Smooth muscle cell (in vitro differentiated cells): ENCODE data around the gene CCDC30. TPM values are rescaled to one million over a fixed set of nuclear protein-coding genes. Genes with fewer than 3 reads are reported as not detected.

Source experiments
- DNase-seq: peaks from one replicate; lab custom pipeline; 2025; ENCODE audit not compliant: unreplicated experiment; lab: John Stamatoyannopoulos, UW
- H2AFZ ChIP-seq: fragments of 200-600 bp; sonication (generic); 2 replicates; pipeline ENCODE4 v1.6.0; 2016; ENCODE audit warnings: antibody characterized with exemption, low read depth, mild to moderate bottlenecking
- H3F3A ChIP-seq: fragments of 200-600 bp; sonication (generic); 2 replicates; pipeline ENCODE4 v1.6.0; 2017; ENCODE audit warnings: antibody characterized with exemption, low read depth
- H3K27ac ChIP-seq: fragments of 200-600 bp; sonication (generic); 2 replicates; pipeline ENCODE4 v1.5.1; 2016; ENCODE audit warnings: low read depth, mild to moderate bottlenecking
- H3K27me3 ChIP-seq: fragments of 200-600 bp; sonication (generic); 2 replicates; pipeline ENCODE4 v1.6.1; 2016; ENCODE audit warnings: low read depth, mild to moderate bottlenecking
- H3K36me3 ChIP-seq: fragments of 200-600 bp; sonication (generic); 2 replicates; pipeline ENCODE4 v1.5.1; 2016; ENCODE audit warnings: low read depth
- H3K4me1 ChIP-seq: fragments of 200-600 bp; sonication (generic); 2 replicates; pipeline ENCODE4 v1.5.1; 2016; ENCODE audit warnings: low read depth
- H3K4me2 ChIP-seq: fragments of 200-600 bp; sonication (generic); 2 replicates; pipeline ENCODE4 v1.6.0; 2016; ENCODE audit warnings: mild to moderate bottlenecking
- H3K4me3 ChIP-seq: fragments of 200-600 bp; sonication (generic); 2 replicates; pipeline ENCODE4 v1.5.1; 2016; ENCODE audit warnings: mild to moderate bottlenecking
- H3K79me2 ChIP-seq: fragments of 200-600 bp; sonication (generic); 2 replicates; pipeline ENCODE4 v1.6.0; 2016; ENCODE audit warnings: low read depth, mild to moderate bottlenecking
- H3K9ac ChIP-seq: fragments of 200-600 bp; sonication (generic); 2 replicates; pipeline ENCODE4 v1.6.0; 2016; ENCODE audit warnings: low read depth
- H3K9me3 ChIP-seq: fragments of 200-600 bp; sonication (generic); replicated peaks from 2 replicates; pipeline ENCODE4 v1.5.1; 2016; ENCODE audit warnings: low read depth
- H4K20me1 ChIP-seq: fragments of 200-600 bp; sonication (generic); 2 replicates; pipeline ENCODE4 v1.6.0; 2016; ENCODE audit warnings: low read depth
- WGBS: methylation state at CpG from one replicate; pipeline ENCODE4 v1.1.7; 2016; ENCODE audit warnings: low lambda C conversion rate; 5-methylcytosine and 5-hydroxymethylcytosine counted together
- polyA plus RNA-seq: library from polyadenylated mRNA; unstranded; fragments of >200 nt; fragmentation: Nextera tagmentation; extraction: Ambion mirVana; gene quantifications from 2 replicates; pipeline ENCODE4 v1.2.1, GENCODE V29; 2016
- total RNA-seq: library from RNA; depleted of rRNA; stranded (reverse); fragments of >200 nt; gene quantifications from 2 replicates; pipeline ENCODE4 v1.2.3, GENCODE V29; 2014
- TF ChIP-seq, protein P1 (sequence below): fragments of 200-600 bp; sonication (generic); IDR thresholded peaks from 2 replicates; pipeline ENCODE4 v1.5.1; 2017; ENCODE audit warnings: borderline replicate concordance, mild to moderate bottlenecking, antibody characterized with exemption; ENCODE audit not compliant: insufficient read depth, poor library complexity, severe bottlenecking

The CCDC30 gene
- total and polyA plus RNA-seq, 2 experiments from 2014 or later, result 1.2 to 1.6 TPM

DNA sequence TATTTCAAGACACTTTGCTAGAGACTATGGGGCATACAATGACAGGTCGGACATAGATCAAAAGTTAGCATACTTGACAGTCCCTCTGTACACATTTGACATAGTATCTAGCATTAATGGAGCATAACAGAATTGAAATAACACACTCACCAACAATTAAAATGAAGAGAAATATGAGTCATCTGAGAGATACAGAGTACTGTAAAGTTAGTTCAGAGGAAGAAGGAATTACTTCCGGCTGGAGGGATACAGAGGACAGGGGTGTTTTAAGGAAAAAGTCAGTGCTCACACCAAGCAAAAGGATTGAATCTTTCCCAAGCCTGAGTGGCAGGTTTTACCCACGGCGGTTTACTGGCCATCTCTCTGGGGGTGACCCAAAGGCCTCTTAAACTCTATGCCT is 9.7 kb upstream of the CCDC30 start:
- WGBS, result 93% methylated on average over 4 of the region's 4 CpGs
- TF ChIP-seq, protein P1, sequence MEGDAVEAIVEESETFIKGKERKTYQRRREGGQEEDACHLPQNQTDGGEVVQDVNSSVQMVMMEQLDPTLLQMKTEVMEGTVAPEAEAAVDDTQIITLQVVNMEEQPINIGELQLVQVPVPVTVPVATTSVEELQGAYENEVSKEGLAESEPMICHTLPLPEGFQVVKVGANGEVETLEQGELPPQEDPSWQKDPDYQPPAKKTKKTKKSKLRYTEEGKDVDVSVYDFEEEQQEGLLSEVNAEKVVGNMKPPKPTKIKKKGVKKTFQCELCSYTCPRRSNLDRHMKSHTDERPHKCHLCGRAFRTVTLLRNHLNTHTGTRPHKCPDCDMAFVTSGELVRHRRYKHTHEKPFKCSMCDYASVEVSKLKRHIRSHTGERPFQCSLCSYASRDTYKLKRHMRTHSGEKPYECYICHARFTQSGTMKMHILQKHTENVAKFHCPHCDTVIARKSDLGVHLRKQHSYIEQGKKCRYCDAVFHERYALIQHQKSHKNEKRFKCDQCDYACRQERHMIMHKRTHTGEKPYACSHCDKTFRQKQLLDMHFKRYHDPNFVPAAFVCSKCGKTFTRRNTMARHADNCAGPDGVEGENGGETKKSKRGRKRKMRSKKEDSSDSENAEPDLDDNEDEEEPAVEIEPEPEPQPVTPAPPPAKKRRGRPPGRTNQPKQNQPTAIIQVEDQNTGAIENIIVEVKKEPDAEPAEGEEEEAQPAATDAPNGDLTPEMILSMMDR, result no peak
- H3K27me3 ChIP-seq, result no peaks in the 10 kb centered on the region
- no peak for DNase-seq
- no peaks in the 10 kb centered on the region for H3K36me3 ChIP-seq
- H2AFZ ChIP-seq, result no peak overlapping the region
- H3K4me1 ChIP-seq, result peaks cover 6% of the 10 kb centered on the region
- no peak overlapping the region for H3K4me3 ChIP-seq
- H3K9me3 ChIP-seq, result no peaks in the 10 kb centered on the region
- no peak overlapping the region for H3K4me2 ChIP-seq
- no peaks in the 10 kb centered on the region for H3F3A ChIP-seq
- no peak overlapping the region for H3K27ac ChIP-seq
- no peak overlapping the region for H3K9ac ChIP-seq
- no peaks in the 10 kb centered on the region for H3K79me2 ChIP-seq
- no peaks in the 10 kb centered on the region for H4K20me1 ChIP-seq

DNA sequence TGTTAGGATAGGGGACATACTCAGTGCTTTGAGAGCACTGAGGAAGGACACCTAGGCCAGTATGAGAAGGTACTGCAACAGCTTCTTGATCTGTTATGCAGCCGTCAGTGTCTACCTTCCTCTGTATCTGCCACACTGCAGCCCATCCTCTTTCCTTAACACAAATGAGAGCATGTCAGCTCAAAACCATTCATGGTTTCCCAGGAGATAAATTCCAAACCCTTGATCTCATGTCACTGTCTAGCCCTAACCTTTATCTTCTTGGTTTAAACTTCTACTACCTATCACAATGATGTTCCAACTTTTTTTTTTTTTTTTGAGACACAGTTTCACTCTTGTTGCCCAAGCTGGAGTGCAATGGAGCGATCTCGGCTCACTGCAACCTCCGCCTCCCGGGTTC is 8.7 kb upstream of the CCDC30 start:
- TF ChIP-seq, protein P1, result no peak
- H3F3A ChIP-seq, result no peaks in the 10 kb centered on the region
- no peaks in the 10 kb centered on the region for H3K27me3 ChIP-seq
- H3K9me3 ChIP-seq, result no peaks in the 10 kb centered on the region
- DNase-seq, result no peak
- no peak overlapping the region for H3K27ac ChIP-seq
- peaks cover 6% of the 10 kb centered on the region for H3K4me1 ChIP-seq
- H3K9ac ChIP-seq, result no peak overlapping the region
- H3K36me3 ChIP-seq, result no peaks in the 10 kb centered on the region
- H3K79me2 ChIP-seq, result no peaks in the 10 kb centered on the region
- no peak overlapping the region for H3K4me3 ChIP-seq
- H3K4me2 ChIP-seq, result no peak overlapping the region
- no peak overlapping the region for H2AFZ ChIP-seq
- H4K20me1 ChIP-seq, result no peaks in the 10 kb centered on the region
- WGBS, result 92% methylated on average over 5 of the region's 5 CpGs

DNA sequence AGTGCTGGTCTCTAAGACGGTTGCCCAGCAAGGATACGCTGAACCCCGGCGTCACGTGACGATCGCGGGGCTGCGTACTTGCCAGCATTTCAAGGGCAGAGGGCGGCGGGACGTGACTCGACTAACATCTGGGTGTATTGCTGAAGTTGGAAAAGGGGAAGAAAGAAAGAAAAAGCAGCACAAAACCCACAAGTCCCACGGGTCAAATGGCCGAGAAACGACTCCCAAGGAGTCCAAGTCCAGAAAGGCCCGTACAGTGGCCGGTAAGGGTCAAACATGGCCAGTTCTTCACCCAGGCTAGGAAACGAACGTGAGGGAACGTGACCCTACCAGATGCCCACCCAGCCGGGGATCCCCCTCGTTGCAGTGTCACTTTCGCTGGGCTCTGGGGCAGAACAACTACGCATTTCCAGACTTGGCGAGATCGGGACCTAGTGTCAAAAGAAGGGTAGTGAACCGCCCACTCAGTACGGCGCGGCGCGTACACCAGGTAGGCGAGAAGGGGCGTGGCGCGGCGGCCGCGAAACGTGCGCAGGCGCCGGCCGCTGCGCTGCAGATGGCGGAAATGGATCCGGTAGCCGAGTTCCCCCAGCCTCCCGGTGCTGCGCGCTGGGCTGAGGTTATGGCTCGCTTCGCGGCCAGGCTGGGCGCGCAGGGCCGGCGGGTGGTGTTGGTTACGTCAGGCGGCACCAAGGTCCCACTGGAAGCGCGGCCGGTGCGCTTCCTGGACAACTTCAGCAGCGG is 6.9 kb upstream of the CCDC30 start, which contains the start of the genes PPCS and ZMYND12:
TSS of gene PPCS (plus strand) at position 534 of the 744 bp plus-strand sequence. CDS start at position 557, 23 bp downstream.
TSS of gene ZMYND12 (minus strand) at position 13 of the 744 bp plus-strand sequence. CDS start 25 bp downstream, outside the sequence.
- no peaks in the 10 kb centered on the region for H3K79me2 ChIP-seq
- H3K27me3 ChIP-seq, result no peaks in the 10 kb centered on the region
- H2AFZ ChIP-seq, result peak within 1 kb of the TSS; percentile 98
- peak within 1 kb of the TSS; percentile 89 for H3K4me2 ChIP-seq
- no peaks in the 10 kb centered on the region for H3K9me3 ChIP-seq
- H3K4me1 ChIP-seq, result peaks cover 6% of the 10 kb centered on the region
- H3K36me3 ChIP-seq, result no peaks in the 10 kb centered on the region
- peak within 1 kb of the TSS; percentile 62 for H3K4me3 ChIP-seq
- TF ChIP-seq, protein P1, result no peak
- DNase-seq, result peak; percentile 75
- no peaks in the 10 kb centered on the region for H3F3A ChIP-seq
- 2% methylated on average over 66 of the region's 66 CpGs for WGBS
- H3K9ac ChIP-seq, result peak within 1 kb of the TSS; percentile 83
- no peaks in the 10 kb centered on the region for H4K20me1 ChIP-seq
- peak within 1 kb of the TSS; percentile 74 for H3K27ac ChIP-seq
